NK-92 (cell line): ENCODE results near the gene PIGU.
"Not testable (repeated sequence)": the region's sequence is repeated elsewhere in the genome, so short reads cannot be mapped to it uniquely, and the experiment has no call there.

Experiments used
- DNase-seq: peaks from one replicate; lab custom pipeline; 2025; ENCODE audit not compliant: unreplicated experiment; lab: John Stamatoyannopoulos, UW

Gene PIGU

DNA sequence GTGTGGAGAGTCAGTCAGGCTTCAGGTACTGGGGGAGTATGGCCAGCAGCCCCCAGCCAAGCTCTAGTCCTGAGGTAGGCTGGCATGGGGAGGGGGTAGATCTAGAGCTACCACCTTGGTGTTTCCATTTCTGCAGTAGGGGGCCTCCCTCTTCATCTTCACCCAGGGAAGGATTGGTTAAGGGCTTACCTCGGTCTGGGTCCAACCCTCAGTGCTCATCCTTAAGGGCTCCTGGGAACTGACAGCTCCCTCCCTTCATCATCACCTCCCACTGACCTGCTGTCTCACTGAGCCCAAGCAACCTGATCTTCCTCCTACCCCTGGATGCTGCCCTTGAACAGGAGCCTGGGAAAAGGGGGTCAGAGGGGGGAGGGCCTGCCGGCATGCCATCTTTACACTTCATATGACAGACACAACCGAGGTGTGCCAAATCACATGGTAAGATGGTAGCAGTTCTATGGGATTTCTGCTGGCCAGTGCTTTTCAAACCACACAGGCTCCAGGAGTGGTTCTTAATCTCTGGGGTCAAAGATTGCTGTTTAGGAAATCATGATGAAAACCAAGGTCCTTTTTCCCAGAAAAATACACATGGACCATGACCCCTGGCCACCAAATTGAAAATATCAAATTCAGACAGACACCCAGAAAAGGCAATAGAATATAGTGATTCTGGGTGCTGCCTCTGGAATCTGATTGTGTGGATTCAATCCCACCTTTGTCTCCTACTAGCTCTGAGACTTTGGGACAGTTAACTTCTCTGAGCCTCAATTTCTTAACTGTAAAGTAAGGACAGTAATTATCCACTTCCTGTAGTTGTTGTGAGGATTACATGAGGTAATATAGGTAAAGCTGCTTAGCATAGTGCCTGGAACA, 30.3 kb upstream of the PIGU start:
- DNase-seq: no peak

DNA sequence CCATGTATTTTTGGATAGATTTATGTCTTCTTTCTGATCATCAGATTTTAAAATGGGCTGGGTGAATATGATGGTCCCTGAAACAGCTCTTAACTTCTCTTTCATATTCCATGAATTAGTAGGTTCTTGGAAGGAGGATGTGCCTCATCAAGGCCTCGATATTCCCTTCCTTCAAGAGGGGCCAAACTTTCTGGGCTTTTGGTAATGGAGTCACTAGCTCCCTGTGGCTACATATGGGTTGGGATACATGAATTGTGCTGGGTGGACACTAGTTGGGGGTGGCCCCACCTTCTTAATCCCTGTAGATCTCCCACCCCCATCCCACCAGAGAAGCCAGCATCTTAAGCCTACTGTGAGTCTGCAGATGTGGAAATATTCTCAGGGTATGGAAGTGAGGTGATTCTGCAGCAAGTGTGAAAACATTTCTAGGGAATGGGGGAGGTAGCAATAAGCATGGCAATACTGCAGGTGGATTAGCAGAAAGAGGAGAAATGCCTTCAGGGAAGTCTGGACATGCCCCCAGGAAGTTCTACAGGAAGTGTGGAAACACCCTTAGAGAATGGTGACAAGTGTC, 29.5 kb upstream of the PIGU start:
- DNase-seq: no peak

DNA sequence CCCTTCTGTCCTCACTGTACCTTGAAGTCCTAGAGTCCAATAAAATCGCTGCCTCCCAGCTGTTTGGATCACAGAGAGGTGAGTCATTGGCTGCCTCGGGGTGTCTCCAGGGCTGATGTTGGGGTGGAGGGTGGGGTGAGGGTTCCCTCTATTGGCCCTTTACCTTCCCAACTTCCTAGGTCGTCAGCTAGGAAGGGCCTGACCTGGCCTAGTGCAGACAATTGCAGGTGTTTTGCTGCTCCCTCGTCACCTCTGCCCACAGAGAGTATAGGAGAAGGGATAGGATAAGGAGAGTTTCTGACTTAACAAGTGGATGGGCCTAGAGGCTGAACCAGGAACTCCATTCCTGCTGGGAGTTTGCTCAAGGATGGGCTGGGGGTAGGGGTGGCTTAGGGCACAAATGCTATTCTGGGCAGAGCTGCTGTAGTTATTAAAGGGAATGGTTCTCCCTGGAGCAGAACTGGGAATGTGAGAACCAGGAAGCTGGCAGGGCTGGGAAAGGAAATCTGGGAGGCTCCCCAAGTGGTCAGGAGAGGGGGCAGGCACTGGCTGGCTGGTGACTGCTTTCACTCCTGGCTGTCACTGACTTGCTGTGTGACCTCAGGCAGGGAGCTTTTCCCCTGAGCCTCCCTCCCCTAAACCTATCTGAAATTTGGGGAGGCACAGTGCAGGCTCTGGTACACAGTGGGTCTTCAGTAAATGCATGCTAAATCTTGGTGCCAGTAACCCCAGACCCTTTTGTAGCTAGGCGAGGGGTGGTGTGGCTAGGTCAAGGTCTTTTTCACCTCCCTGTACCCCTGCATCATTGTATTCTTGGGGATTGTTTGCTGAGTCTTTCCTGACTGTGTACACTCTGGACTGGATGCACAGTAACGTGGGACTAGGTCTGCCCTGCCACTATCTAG, 28.8 kb upstream of the PIGU start:
- DNase-seq: no peak

DNA sequence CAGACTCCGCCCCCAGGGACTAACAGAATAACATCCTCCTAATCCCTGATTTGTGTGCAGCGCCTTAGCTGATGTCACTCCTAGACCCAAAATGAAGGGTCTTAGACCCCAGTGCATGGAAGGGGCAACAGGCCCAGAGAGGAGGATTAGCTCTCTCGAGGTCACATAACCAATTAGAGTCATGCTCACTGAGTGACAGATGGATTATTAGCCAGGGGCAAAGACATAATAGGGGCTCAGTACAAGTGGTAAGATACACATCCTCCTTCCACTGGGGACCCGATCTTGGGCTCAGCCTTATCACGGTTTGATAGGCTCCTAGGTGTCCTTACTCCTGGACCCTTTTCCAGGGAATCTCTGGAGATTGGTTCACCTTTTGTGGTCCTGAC, 28.1 kb upstream of the PIGU start:
- DNase-seq: no peak

DNA sequence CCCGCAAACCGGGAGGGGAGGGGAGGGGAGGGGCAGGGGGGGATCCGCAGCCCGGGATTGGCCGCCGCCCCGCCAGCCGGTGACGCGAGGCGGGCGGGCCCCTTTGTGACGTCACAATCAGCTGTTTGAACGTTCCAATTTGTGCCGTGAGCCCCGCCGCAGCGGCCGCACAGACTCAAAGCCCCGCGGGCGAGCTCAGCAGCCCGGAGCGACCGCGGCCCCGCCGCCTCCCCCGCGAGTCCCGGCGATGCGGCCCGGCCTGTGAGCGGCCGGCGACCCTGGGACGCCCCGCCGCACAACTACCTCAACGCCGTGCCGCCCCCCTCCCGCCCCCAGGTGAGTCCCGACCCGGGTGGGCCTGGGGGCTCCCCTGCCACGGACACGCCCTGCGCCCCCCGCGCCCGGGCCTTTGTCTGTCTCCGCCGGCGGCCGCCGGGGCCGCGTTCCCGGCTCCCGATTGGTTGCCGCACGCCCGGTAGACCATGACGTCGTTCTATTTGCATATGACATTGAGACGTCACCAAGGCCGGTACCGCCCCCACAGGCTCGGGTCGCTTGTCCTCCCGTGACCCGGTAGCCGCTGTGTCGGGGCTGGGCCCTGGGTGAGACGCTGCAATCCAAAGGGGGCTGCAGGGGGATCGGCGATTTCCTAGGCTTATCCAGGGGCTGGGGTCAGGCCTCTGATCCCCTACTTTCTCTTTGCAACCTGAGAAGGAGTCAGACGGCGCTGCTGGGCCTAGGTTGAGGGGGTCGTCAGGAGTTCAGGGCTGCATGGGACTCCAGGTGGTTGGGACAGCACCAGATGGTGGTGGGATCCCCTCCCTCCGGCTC, 27.5 kb upstream of the PIGU start, which contains the start of gene TP53INP2:
Gene TP53INP2 (plus strand): TSS at position 168 of the 831 bp plus-strand sequence. CDS start 4,396 bp downstream, outside the sequence.
- DNase-seq: peak; percentile 26

DNA sequence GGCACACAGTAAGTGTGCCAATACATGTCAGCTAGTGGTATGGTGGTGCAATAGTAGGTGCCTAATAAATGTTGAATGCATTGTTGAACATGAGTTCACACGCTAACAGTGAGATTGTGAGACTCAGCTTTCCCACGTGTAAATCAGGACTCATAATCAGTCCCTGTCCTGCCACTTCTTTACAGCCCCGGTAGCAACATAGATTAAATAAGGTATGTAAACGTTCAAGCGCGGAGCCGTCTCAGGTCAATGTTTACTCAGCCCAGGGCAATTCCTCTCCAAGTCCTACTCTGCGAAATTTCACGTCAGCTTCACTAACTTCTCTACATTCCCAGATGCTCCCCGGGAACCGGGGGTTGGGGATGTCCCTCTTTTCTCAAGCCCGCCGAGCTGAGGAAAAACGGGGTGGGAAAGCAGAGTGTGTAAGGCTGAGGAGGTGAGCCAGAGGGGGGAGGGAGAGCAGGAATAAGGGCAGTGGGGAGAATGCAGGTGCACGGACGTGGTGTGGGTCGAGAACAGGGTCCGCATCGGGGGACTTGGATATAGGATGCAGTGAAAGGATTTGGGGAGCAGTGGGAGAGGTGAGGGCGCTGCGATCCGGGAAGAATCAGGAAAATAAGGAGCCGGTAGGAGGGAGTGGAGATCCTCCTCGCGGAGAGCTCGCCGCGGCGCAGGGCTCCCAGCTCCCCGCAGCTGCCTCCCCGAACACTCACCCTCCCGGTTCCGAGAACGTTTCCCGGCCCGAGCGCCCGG, 26.7 kb upstream of the PIGU start:
- no peak for DNase-seq

DNA sequence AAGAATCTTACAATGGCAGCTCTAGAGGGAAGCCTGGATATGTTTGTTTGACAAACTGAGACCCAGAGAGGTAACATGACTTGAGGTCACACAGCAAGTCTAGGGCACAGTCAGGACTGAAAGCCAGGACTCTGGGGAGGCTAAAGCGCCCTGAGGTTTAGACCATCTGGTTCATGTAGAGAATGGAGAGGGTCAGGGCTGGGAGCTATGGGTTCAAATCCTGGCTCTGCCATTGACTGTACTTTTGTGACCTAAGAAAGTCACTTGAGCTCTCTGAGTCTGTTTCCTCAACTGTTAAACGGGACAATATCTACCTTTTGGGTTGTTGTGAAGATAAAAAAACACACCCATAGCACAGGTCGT, 26.1 kb upstream of the PIGU start:
- DNase-seq: no peak

DNA sequence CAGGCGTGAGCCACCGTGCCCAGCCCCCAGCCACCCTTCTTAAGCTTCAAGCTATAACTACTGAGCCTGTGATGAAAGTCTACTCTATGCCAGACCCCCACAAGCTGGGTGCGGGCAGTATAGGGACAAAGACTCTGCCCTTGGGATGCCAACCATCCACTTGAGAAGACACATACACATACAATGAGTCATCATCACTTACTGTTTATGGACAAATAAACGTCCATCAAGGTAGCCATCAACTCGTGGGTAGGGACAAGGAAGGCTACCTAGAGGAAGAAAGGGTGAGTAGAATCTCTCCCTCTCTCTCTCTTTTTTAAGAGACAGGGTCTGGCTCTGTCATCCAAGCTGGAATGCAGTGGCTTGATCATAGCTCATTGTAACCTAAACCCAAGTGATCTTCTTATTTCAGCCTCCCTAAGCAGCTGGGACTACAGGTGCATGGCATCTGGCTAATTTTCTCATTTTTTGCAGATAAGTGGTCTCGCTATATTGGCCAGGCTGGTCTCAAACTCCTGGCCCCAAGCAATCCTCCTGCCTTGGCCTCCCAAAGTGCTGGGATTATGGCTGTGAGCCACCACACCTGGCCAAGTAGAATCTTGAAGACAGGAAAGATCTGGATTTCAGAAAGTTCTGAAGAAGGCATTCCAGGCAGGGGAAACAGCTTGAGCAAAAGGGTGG, 24.7 kb upstream of the PIGU start:
- DNase-seq: no peak

DNA sequence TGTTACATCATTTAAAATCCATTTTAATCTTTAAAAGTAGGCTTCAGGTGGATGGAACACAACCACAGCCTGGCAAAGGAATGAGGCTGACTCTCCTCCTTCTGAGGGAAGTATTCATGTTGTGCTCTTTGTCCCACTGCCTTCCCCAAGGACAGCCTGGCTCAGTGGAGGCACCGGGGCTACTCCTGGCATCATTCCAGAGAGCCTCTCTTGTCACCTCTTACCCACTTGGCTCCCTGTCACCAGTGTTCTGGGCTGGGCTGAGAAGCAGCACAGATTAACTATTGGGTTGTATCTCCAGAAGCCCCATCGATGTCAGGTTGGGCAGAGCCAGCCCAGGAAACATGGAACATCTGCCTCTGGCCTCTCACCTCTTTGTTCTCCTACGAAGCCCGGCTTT, 16.5 kb upstream of the PIGU start:
- no peak for DNase-seq

DNA sequence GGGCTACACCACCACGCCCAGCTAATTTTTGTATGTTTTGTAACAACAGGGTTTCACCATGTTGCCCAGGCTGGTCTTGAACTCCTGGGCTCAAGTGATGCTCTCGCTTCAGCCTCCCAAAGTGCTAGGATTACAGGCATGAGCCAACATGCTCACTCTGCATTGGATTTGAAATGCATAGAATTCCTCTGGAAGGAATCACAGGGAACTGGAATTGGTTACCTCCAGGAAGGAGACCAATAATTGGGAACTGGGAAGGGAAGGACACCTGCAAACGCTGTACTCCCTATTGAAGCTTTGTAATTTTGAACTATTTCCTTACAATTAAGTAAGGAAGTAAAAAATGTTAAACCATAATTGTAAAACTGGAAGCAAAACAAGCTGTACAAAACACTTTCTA, 14.9 kb upstream of the PIGU start:
- no peak for DNase-seq

DNA sequence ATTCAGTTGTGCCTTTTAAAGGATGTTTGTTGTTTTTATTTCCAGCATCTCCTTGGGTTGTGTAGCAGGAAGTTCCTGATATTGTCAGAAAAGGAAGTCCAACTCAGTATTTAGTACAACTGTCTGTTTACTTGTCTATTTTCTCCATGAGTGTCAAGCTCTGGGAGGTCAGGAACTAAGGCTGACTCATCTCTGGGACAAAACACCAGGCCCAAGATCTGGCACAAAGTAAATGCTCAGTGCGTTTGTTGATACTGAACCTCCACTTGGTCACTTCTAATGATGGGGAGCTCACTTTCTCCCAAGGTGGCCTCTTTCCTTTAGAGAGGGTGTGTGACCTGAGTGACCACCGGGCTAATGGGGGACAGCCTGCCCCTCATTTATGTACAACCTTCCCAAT, 12.6 kb upstream of the PIGU start:
- no peak for DNase-seq

DNA sequence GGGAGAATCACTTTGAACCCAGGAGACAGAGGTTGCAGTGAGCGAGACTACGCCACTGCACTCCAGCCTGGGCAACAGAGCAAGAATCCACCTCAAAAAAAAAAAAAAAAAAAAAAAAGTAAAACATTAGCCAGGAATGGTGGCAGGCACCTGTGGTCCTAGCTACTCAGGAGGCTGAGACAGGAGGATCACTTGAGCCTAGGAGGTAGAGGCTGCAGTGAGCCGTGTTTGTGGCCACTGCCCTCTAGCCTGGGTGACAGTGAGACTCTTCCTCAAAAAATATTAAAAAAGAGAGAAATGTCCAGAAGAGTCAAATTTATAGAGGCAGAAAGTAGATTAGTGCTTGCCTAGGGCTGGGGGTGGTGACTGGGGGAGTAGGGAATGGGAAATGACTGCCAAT, 6.8 kb upstream of the PIGU start:
- no peak for DNase-seq

DNA sequence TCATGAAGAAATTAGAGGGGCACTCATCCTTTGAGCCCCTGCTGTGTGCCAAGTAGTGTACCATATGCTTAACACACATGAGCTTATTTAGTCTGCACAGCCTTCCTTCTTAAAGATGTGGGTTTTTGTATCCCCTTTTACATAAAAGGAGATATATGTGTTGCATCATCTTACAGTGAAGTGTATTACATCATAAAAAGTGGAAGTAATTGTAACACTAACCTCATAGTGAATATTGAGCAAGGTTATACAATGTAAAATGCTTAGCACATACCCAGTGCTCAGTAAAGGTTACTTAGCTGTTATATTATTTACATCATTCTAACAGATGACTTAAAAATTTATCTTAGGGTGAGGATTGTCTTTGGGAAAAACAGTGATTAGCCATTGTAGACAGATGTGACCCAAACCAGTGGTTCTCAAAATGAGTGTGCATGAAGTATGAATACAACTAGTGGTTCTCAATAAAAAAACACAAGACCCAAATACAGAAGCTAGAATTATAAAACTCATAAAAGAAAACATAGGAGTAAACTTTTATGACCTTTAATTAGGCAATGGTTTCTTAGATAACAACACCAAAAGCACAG, 3.8 kb upstream of the PIGU start:
- no peak for DNase-seq

DNA sequence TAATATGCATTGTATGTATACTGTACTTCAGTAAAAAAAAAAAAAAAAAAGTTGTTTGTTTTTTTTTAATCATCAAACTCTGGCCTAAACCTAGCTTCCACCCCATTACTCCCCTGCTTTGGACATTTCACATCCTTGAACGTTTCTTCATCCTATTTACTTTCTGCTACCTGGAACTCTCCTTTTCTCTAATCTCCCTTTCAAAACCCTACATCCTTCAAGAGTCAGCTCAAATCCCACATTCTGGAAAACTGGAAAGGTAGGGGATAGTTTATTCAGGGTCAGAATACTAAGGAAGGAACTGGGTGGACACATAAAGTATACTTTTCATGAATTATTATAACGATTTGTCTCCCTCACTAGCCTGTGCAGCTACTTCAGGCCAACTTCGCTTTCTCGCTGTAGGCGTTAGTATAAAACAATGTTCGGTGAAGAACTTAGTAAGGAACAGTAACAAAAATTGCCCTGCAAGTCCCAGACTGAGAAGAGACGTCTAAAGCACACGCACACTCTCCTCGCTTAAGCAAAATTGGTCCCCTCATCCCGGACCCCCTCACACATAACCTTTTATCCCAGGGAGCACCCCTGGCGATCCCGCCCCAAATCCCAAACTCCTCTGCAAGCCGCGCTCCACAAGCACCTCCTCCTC, 775 bp downstream of the PIGU start:
- DNase-seq: no peak

DNA sequence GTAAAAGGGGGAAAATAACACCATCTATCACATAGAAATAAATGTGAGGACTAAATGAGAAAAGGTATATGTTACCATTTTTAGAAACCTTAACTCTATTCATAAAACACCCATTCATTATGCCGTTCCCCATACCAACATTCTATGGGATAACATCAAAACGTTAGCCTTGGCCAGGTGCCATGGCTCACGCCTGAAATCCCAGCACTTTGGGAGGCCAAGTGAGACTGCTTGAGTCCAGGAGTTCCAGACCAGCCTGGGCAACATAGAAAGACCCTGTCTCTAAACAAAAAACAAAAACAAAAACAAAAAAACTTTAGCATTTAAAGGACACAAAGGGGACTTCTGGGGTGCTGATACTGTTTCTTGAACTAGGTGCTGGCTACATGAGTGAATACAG, 1.3 kb downstream of the PIGU start:
- DNase-seq: no peak

DNA sequence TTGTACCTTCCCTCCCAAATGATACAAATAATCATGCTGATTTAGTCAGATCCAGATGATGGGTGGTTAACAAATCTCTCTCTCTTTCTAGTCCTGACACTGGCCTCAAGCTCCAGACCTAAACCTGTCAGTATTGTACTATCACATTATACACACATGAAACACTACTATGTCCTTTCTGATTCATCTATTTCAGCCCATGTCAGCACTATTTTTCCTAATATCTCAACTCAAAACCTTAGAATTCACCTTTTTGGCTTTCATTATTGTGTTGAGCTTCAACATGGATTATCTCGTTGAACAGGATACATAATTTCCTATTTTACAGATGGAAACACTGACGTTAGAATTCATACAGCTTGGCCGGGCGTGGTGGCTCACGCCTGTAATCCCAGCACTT, 3.5 kb downstream of the PIGU start:
- DNase-seq: no peak

DNA sequence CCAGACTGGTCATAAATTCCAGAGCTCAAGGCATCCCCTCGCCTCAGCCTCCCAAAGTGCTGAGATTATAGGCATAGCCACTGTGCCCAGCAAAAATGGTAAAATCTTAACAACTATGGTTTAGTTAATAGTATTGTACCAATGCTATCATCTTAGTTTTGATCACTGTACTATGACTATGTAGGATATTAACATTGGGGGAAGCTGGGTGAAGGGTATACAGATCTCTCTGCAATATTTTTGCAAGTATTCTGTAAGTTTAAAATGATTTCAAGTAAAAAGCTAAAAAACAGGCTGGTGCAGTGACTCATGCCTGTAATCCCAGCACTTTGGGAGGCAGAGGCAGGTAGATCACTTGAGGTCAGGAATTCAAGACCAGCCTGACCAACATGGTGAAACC, 7.8 kb downstream of the PIGU start:
- DNase-seq: no peak

DNA sequence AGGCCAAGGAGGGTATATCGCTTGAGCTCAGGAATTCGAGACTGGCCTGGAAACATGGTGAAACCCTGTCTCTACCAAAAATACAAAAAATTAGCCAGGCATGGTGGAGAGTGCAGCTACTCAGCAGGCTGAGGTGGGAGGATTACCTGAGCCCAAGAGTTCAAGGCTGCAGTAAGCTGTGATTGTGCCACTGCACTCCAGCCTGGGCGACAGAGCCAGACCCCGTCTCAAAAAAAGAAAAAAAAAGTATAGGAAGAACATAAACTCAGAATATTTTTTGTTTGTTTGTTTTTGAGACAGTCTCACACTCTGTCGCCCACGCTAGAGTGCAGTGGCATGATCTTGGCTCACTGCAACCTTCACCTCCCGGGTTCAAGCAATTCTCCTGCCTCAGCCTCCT, 12.1 kb downstream of the PIGU start:
- DNase-seq: not testable (repeated sequence)
